ENCODE measurements around the gene NUP210. TPM values are rescaled to one million over a fixed set of nuclear protein-coding genes. Genes with fewer than 3 reads are reported as not detected.
A peak's percentile ranks its signal among the peaks of the same experiment; 100 is the strongest.

The NUP210 gene
- total RNA-seq, 4 donors from 2014 or later: 9.8 to 24.6 (median 17.7) TPM

GRCh38 chr3:13348661-13349396 lies 71.3 kb downstream of the NUP210 start:
- DNase-seq: no peak
- Histone ChIP-seq H3K4me3 (replicated peaks in 1 of 3) (no peak overlapping the region), H3K9me3 (no peaks in the 10 kb centered on the region), H3K27ac (no peak overlapping the region), H3K27me3 (no peaks in the 10 kb centered on the region), H3K36me3 (peaks cover 0 to 9% of the 10 kb centered on the region in 2 donors), H3K4me1 (no peaks in the 10 kb centered on the region)
- intact Hi-C loops (cut with DNase I): no loop called here
- 65 to 70% methylated on average over 13 of the region's 13 CpGs for whole genome bisulfite sequencing, 2 donors
- TF ChIP-seq POLR2A (IDR thresholded peaks at IDR 0.05): no peak
- TF ChIP-seq, protein P1, sequence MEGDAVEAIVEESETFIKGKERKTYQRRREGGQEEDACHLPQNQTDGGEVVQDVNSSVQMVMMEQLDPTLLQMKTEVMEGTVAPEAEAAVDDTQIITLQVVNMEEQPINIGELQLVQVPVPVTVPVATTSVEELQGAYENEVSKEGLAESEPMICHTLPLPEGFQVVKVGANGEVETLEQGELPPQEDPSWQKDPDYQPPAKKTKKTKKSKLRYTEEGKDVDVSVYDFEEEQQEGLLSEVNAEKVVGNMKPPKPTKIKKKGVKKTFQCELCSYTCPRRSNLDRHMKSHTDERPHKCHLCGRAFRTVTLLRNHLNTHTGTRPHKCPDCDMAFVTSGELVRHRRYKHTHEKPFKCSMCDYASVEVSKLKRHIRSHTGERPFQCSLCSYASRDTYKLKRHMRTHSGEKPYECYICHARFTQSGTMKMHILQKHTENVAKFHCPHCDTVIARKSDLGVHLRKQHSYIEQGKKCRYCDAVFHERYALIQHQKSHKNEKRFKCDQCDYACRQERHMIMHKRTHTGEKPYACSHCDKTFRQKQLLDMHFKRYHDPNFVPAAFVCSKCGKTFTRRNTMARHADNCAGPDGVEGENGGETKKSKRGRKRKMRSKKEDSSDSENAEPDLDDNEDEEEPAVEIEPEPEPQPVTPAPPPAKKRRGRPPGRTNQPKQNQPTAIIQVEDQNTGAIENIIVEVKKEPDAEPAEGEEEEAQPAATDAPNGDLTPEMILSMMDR (IDR thresholded peaks at IDR 0.05): no peak

DNA sequence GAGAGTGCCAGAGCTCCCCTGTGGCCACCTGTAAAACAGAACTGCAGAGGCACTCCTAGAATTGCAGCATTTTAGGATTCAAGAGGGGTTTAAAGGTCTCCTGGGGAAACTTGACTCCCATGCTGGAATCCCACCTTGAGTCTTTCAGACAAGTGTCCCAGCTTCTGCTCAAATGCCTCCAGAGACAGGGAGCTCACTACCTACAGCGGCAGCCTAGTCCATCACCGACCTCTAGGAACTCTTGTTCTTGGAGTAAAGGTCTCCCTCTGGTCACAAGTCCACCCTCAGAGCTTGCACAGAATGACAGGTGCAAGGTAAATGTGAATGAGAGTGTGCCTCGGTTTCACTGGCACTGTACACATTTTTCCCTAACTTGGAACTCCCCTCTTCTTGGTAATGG lies 72.0 kb downstream of the NUP210 start:
- Histone ChIP-seq H3K36me3 (peaks cover 0 to 9% of the 10 kb centered on the region in 2 donors), H3K27ac (no peak overlapping the region), H3K4me3 (replicated peaks in 1 of 3) (no peak overlapping the region), H3K27me3 (no peaks in the 10 kb centered on the region), H3K4me1 (no peaks in the 10 kb centered on the region), H3K9me3 (no peaks in the 10 kb centered on the region)
- TF ChIP-seq POLR2A (IDR thresholded peaks at IDR 0.05): no peak
- TF ChIP-seq, protein P1 (IDR thresholded peaks at IDR 0.05): no peak
- intact Hi-C loops (cut with DNase I): no loop called here
- WGBS, 2 donors: 88 to 89% methylated on average over 3 of the region's 3 CpGs
- no peak for DNase-seq

- intact Hi-C loops (cut with DNase I): no loop called here
- WGBS, 2 donors: 75% methylated on average over 9 to 15 of the region's 15 CpGs
- Histone ChIP-seq H3K27me3 (no peaks in the 10 kb centered on the region), H3K9me3 (no peaks in the 10 kb centered on the region), H3K27ac (no peak overlapping the region), H3K36me3 (peaks cover 0 to 7% of the 10 kb centered on the region in 2 donors), H3K4me1 (no peaks in the 10 kb centered on the region), H3K4me3 (replicated peaks in 1 of 3) (no peak overlapping the region)
- TF ChIP-seq, protein P1 (IDR thresholded peaks at IDR 0.05): no peak
- no peak for TF ChIP-seq POLR2A (IDR thresholded peaks at IDR 0.05)
- DNase-seq: no peak
Observed at GRCh38 chr3:13347390-13347950, 72.7 kb downstream of the NUP210 start.

- peak in 1 of 2 donors; percentile 9 for DNase-seq
- no peaks in the 10 kb centered on the region for H3K4me1 ChIP-seq
- 53 to 82% methylated on average over 9 to 23 of the region's 23 CpGs for WGBS, 2 donors
- intact Hi-C loops (cut with DNase I): no loop called here
- no peaks in the 10 kb centered on the region for H3K9me3 ChIP-seq
- H3K27ac ChIP-seq: no peak overlapping the region
- peaks cover 0 to 3% of the 10 kb centered on the region in 2 donors for H3K36me3 ChIP-seq
- TF ChIP-seq, protein P1 (IDR thresholded peaks at IDR 0.05): no peak
- no peak for TF ChIP-seq POLR2A (IDR thresholded peaks at IDR 0.05)
- H3K4me3 ChIP-seq (replicated peaks in 1 of 3): no peak overlapping the region
- no peaks in the 10 kb centered on the region for H3K27me3 ChIP-seq
Observed at GRCh38 chr3:13346481-13347389, 73.4 kb downstream of the NUP210 start.

Measured in thyroid gland (tissue), 4 donors.